CD4-positive, alpha-beta T cell treated with Interleukin-2 at 100 ng/mL for 4 hours (primary cell): ENCODE results near the gene WDR19.
A peak's percentile ranks its signal among the peaks of the same experiment; 100 is the strongest.
"Not testable (repeated sequence)": the region's sequence is repeated elsewhere in the genome, so short reads cannot be mapped to it uniquely, and the experiment has no call there.

ENCODE experiments used
- DNase-seq: peaks from one replicate; pipeline ENCODE4 v3.0.0-alpha.2; 2020; ENCODE audit warnings: low spot score

Gene WDR19

GRCh38 chr4:39181905-39182638 is at the start of gene WDR19:
Gene WDR19, plus strand, starts transcription at chr4:39182529. Its CDS starts 29 bp downstream, at chr4:39182558.
- peak; percentile 99 for DNase-seq

- no peak for DNase-seq
Measured at GRCh38 chr4:39133623-39134022, 48.7 kb upstream of the WDR19 start.

- DNase-seq = no peak
Measured at GRCh38 chr4:39134683-39135306, 47.5 kb upstream of the WDR19 start.

- DNase-seq = not testable (repeated sequence)
Measured at GRCh38 chr4:39138227-39138626, 44.1 kb upstream of the WDR19 start.

- no peak for DNase-seq
Measured at GRCh38 chr4:39146211-39146610, 36.1 kb upstream of the WDR19 start.

- no peak for DNase-seq
Measured at GRCh38 chr4:39154009-39154408, 28.3 kb upstream of the WDR19 start.

GRCh38 chr4:39157520-39157919 is 24.8 kb upstream of the WDR19 start:
- DNase-seq = no peak

GRCh38 chr4:39166177-39166576 is 16.2 kb upstream of the WDR19 start:
- no peak for DNase-seq

- no peak for DNase-seq
Measured at GRCh38 chr4:39166669-39167068, 15.7 kb upstream of the WDR19 start.

- no peak for DNase-seq
Measured at GRCh38 chr4:39169426-39169825, 12.9 kb upstream of the WDR19 start.

- no peak for DNase-seq
Measured at GRCh38 chr4:39170301-39170700, 12.0 kb upstream of the WDR19 start.

- DNase-seq = no peak
Measured at GRCh38 chr4:39178706-39179105, 3.6 kb upstream of the WDR19 start.

- no peak for DNase-seq
Measured at GRCh38 chr4:39179681-39180080, 2.6 kb upstream of the WDR19 start.

GRCh38 chr4:39180629-39181028 is 1.7 kb upstream of the WDR19 start:
- DNase-seq = not testable (repeated sequence)

- no peak for DNase-seq
Measured at GRCh38 chr4:39181520-39181904, 817 bp upstream of the WDR19 start.

GRCh38 chr4:39201963-39202362 is 19.6 kb downstream of the WDR19 start:
- DNase-seq = no peak

GRCh38 chr4:39204543-39204942 is 22.2 kb downstream of the WDR19 start:
- no peak for DNase-seq

GRCh38 chr4:39205000-39205399 is 22.7 kb downstream of the WDR19 start:
- DNase-seq = no peak

- DNase-seq = no peak
Measured at GRCh38 chr4:39205476-39205875, 23.1 kb downstream of the WDR19 start.

GRCh38 chr4:39227906-39228305 is 45.6 kb downstream of the WDR19 start:
- no peak for DNase-seq

GRCh38 chr4:39228377-39228776 is 46.0 kb downstream of the WDR19 start:
- DNase-seq = no peak

GRCh38 chr4:39230462-39230861 is 48.1 kb downstream of the WDR19 start:
- DNase-seq = no peak

- no peak for DNase-seq
Measured at GRCh38 chr4:39231660-39232059, 49.3 kb downstream of the WDR19 start.

GRCh38 chr4:39232100-39232499 is 49.8 kb downstream of the WDR19 start:
- no peak for DNase-seq
